HG03354 (cell line): ENCODE results near the gene LMF2.

Experiments used
- ATAC-seq: cut with Tn5 transposase; IDR thresholded peaks from one replicate; pipeline ENCODE4 v1.9.1; 2021; ENCODE audit warnings: mild to moderate bottlenecking; ENCODE audit not compliant: unreplicated experiment, poor library complexity, severe bottlenecking

Gene LMF2

DNA sequence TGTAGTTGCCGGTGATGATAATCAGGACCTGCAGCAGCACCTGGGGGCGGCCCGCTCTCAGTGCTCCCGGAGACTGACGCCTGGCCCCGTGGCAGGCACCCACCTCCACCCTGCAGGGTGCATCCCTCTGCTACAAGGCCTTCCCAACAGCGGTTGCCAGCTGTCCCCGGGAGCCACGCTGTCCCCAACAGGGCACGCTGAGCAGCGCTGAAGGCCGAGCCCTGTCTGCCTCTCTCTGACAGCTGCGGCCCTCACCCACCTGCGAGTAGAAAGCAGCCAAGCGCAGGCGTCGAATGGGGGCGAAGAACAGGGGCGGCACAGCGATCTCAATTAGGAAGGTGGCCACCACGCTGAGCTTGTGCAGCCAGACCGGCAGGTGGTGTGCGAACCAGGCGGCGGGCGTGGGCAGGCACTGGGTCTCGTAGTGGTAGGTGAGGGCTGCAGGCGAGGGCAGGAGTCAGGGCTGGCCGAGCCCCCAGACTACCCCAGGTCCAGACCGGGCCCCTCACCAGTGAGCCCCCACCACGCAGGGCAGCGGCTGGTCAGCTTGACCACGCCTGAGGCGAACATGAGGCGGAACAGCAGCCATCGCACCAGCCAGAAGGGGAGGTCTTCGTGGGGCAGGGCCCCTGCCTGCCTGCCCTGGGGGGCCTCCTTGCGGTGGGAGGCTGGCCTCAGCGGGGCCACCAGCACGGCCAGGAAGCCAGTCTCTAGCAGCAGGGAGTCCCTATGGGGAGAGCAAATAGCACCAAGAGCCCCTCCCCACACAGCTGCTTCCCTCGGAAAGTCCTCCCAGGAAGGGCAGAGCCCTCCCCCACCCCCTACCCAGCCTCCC, 1.5 kb downstream of the LMF2 start:
- ATAC-seq = no peak

DNA sequence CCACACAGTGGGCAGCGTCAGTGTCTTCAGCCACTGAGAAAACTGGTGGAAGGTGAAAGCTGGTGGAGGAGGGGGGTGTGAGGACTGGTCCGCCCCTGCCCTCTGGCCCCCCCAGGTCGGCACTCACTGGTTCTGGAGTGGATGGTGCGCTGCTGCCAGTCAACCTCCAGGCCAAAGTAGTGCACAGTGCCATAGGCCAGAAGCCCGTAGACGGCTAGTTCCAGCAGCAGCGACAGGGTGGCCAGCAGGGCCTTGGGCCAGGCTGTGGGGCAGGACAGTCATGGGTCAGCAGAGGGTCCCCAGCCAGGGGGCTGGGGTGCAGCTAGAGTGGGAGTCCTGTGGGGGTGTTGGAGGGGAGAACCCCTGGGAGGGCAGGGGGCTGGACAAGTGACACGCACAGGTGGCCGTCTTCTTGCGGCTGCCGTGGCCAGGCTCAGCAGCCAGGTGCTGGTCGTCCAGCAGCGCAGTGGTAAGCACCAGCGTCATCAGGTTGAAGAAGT, 2.2 kb downstream of the LMF2 start:
- ATAC-seq = no peak

DNA sequence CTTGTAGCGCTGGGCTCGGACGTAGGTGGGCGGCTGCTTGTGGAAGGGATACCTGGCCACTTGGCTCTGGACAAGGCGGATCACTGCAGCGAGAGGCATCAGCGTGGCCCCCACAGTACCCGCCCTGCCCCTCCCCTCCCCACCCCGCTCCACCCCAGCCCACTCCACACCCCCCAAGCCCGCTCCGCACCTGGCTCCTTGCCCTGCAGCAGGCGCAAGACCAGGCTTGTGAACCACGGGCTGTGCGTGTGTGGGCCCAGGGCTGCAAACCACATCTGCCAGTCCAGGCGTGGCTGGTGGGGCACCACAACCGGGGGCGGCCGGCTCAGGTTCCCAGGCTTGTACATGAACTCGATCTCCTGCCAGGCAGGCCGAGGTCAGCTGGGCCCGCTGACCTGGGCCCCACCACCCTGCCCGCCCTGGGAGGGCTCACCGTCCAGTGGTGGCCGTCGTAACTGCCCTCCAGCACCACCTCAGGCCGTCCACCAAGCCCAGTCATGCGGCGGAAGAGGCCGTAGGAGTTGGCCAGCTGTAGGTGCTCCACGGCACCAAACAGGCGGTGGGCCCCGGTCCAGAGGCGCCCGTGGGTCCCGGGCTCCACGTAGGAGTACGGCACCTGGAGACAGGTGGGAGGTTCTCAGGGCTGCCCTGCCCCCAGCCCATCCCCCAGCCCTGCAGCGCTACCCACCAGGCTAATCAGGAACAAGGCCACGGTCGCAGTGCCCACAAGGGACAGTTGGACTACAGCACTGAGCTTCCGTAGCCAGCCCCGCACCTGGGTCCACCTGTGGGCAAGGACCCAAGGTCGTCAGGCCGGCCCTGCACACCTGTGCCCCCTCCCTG, 2.9 kb downstream of the LMF2 start:
- no peak for ATAC-seq

DNA sequence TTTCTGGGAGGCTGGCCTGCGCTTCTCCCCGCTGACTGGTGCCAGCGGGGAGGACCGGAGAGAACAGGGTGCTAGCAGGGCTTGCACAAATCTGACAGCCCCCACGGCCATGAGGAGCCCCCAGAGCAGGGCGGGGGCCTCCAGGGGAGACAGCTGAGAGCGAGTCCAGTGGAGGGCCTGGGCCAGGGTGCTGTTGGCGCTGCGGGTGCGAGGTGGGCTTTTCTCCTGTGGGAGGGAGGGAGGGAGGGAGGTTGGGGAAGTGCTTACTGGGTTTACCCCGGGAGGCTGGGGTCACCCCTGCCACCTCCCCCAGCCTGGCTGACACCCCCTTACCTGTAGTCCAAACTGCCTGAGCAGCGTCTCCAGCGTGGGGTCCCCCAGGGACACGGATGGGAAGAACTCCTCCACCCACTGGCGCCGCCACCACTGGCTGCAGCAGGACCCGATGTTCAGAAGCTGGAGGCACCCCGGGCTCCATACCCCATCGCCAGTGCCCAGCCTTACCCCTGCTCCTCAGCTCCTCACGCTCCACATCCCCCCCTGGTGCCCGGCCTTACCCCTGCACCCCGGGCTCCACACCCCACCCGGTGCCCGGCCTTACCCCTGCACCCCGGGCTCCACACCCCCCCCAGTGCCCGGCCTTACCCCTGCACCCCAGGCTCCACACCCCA, 3.9 kb downstream of the LMF2 start:
- ATAC-seq = no peak

DNA sequence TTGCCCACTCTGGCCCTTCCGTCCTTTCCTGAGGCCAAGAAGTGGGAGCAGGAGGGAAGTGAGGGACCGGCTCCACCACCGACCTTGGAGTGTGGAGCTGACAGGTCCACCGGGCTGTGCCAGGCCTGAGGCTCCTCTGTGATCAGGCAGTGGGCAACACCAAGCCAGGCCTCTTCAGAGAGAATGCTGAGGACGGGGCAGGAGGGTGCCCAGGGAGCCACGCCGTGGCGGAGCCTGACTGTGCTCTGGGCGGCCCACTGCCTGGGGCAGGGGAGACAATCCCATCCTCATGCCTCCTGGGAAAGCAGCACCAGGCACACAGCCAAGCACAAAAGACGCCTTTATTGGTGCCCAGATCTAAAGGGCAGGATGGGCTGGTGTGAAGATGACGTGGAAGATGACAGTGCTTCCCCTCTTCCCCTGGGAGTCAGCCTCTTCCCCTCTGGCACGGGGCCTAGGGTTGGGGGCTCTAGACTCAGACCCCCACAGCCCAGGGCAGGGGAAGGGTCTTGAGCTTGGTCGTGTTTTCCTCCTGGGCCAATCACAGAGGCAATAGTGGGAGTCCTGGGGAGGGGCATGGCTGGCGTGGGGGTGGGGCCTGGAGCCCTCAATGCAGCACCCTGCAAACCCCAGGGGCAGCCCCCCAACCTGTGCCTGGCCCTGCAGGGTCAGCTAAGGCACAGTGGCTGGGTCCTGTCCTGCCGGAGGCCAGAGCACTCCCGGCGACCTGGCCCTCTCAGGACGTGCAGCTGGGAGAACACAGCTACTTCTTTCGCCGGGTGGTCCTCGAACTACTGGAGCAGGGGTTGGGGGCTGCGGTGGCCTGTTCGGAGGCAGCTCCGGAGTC, 4.7 kb downstream of the LMF2 start:
- ATAC-seq = no peak

DNA sequence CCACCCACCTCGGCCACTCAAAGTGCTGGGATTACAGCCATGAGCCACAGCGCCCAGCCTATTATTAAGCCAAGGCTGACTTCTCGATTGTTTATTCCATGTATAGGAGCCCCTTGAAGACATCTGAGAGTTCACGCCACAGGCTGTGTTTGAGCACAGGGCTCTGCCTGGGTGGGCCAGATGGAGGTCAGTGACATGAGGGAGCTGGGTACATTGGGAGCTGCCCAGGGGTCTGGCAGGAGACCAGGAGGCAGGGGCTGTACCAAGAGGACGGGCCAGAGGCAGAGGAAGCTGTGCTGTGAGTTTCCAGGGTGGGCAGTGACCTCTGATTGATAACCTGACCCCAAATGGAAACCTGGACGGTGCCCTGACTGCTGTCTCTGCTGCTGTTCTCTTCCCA, 5.4 kb downstream of the LMF2 start:
- no peak for ATAC-seq

DNA sequence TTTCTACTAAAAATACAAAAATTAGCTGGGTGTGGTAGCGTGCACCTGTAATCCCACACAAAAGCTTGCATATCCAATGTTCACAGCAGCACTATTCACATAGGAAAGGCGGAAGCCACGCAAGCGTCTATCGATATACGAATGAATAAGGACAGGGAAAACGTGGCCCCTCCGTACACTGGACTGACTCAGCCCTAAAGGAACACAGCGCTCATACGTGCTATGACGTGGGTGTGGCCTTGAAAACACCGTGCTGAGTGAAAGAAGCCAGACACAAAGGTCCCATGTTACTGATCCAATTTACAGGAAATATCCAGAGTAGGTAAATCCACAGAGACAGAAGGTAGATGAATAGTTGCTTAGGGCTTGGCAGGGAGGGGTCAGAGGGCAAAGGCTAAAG, 7.0 kb downstream of the LMF2 start:
- ATAC-seq = no peak

DNA sequence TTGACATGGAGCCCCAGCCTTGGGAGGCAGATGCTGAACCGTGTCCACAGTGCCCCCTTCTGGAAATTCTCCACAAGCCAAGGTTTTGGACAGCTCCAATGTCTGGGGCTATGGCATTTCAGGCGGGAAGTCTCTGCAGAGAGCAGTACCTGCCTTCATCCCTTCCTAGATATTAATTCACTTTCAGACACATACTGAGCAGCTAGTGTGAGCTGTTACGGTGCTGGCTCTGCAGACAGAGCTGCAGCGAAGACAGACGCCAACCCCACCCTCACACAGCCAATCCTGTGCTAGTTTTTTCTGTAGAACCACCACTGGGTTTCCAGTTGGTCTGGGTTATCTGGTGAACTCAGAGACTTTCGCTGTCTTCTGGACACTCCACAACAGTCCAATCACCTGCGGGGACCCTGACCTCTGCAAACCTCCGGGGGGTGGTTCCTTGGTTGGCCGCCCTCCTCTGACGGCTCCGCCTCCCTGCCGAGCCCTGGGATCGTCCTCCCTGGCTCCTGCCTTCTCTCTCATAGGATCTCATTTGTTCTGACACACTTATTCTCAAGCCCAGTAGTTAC, 9.1 kb downstream of the LMF2 start:
- no peak for ATAC-seq

DNA sequence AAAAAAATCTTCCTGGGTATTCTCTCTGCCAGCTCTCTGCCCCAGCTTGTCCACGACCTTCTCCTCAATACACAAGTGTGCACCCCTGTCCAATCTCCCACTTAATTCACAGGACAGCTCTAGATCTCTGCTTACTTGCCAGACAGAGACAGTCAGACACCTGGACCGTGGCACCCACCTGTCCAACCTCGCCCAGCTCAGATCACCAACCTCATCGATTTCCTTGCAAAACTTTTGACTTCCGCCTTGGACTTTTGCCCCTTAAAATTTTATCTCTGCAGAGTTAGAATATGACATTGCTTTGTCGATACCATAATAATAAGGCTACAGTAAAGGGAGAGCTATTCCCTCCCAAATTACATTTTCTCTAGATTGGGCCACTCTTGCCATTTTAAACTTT, 10.4 kb downstream of the LMF2 start:
- no peak for ATAC-seq

DNA sequence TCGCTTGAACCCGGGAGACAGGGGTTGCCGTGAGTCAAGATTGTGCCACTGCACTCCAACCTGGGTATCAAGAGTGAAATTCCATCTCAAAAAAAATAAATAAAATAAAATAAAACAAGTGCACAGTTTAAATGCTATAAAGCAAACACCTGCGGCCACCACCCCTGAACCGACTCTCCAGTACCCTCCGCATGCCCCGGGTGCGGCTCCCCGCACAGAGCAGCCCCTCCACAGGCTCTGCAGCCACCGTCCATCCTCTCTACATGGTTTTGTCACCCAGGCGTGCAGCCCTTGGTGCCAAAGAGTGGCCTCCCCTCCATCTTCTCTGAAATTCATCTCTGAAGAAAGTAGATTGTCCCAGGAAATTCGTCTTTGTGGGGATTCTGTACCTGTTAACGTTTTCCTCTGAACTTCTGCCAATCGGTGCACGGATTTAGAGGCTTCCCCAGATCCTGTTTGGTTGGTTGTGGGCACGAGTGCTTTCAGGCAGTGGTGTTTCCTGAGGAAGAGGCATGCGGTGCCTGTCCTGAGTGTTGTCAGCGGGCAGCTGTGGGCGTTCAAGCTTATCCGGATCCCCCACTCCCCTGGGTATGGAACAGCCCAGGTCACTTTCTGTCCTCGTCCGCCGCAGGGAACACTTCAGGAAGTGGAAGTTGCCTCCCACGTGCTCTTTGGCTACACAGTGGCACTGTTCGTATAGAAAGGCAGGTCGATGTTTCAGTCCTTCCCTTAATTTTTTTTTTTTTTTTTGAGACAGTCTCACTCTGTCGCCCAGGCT, 16.8 kb downstream of the LMF2 start:
- ATAC-seq = no peak

DNA sequence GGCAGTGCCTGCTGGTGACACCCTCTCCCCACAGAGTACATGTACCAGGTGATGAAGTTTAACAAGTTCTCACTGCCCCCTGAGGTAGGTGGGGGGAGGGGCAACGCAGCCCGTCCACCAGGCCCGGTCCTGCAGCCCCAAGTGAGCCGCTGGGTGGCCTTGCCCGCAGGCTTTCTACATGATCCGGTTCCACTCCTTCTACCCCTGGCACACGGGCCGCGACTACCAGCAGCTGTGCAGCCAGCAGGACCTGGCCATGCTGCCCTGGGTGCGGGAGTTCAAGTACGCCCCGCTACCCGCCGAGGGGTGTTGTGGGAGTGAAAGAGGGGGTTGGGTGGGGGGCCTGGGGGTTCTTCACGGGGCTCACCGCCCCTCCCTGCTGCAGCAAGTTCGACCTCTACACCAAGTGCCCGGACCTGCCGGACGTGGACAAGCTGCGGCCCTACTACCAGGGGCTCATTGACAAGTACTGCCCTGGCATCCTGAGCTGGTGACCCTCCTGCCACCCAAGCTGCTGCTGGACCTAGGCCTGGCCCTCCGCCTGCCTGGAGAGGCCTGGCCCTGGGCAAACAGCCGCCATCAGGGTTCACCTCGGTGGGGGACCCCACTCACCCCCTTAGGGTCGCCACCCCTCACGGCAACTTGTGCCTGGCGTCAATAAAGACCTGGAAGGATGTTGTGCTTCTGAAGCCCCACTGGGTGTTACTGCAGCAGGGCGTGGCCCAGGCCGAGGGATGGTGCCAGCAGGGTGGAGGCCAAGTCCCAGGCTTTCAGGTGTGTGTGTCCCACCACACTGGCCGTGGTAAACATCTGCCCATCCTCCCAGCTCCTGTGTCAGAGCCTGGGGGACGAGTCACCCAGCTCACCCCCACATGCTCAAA, 17.9 kb downstream of the LMF2 start:
- no peak for ATAC-seq

DNA sequence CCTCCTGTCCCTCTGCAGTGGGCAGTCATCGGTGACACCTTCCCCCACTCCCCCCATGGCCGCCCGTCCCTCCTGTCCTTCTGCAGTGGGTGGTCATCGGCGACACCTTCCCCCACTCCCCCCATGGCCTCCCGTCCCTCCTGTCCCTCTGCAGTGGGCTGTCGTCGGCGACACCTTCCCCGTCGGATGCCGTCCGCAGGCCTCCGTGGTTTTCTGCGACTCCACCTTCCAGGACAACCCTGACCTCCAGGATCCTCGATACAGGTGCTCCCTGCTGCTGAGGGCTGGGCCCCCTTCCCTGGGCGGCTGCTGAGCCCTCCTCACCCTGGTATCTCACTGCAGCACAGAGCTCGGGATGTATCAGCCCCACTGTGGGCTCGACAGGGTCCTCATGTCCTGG, 18.6 kb downstream of the LMF2 start:
- ATAC-seq = no peak

DNA sequence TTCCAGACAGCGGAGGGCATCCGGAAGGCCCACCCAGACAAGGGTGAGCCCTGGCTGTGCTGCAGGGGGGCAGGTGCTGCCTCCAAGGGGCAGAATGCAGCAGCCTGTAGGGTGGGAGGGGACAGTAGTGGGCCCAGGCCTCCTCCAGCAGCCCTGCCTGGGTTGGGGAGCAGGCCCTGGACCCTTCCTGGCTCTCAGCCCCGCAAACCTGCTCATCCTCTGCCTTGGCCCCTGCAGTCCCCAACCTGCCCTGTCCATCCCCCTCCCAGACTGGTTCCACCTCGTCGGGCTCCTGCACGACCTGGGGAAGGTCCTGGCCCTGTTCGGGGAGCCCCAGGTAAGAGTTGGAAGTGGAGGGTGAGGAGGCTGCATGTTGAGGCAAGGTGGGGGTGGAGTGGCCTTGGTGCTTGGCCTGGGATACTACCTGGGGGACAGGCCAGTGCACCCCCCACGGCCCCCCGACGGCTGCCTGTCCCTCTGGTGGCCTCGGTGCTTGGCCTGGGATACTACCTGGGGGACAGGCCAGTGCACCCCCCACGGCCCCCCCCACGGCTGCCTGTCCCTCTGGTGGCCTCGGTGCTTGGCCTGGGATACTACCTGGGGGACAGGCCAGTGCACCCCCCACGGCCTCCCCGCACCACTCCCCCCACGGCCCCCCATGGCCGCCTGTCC, 19.4 kb downstream of the LMF2 start:
- no peak for ATAC-seq

DNA sequence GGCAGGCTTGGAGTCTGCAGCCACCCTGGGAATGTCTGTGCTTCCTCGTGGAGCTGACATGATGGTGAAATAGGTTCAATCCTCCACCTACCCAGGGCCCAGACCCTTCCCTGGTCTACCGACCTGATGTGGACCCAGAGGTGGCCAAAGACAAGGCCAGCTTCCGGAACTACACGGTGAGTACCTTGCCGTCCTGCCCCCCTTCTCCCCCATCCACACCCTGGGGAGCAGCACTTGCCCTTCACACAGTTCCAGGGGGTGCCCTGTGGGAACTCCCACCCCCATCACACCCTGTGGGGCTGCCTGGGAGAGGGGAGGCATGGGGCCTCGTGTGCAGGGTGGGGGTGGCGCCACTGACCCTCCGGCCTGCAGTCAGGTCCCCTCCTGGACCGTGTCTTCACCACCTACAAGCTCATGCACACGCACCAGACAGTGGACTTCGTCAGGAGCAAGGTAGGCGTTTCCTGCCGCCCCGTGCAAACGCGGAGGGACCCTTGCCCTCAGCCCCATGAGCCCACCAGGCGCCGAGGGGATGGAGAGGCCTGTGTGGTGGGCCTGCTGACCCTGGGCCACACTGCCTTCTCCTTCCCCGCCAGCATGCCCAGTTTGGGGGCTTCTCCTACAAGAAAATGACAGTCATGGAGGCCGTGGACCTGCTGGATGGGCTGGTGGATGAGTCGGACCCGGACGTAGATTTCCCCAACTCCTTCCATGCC, 20.1 kb downstream of the LMF2 start:
- ATAC-seq = no peak

DNA sequence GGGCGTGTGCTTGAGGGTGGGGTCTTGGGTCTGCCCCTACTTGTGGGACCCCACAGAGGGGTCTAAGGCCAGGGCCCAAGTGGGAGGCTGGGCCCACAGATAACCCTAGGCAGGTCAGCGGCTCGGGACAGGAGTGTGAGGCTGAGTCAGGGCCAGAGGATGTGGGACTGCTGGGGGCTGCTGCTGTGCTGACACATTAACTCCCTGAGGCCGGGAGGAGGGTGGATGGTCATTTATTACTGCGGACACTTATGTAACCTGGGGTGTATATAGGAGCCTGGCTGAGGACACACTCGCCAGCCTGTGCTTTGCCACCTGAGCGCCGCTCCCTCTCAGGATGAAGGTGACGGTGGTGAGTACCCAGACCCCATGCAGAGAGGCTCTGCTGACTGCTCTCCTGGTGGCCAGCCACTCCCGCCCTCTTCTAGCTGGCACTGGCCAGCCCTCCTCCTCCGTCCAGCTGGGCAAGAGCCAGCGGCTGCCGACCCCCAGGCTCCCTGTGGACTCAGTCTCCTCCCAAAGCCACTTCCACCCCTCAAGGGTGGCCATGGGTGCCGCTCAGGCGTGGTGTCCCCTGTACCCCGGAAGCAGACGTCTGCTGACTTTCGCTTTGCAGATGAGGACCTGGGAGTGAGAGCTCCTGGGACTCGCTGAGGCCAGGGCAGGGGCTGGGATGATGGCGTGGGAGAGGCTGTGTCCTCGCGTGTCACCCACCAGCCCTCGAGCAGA, 20.8 kb downstream of the LMF2 start, which contains the start of gene MIOX:
MIOX (plus strand) TSS at position 299 of the 729 bp plus-strand sequence; CDS start at position 338, 39 bp downstream.
- ATAC-seq = no peak
